ENCODE measurements around the gene APC2.
A peak's percentile ranks its signal among the peaks of the same experiment; 100 is the strongest.

The APC2 gene

GRCh38 chr19:1449467-1450442 lies at the start of gene APC2:
TSS of gene APC2 (plus strand) at chr19:1450121. CDS start at chr19:1453002, 2,881 bp downstream.
- DNase-seq, result no peak

GRCh38 chr19:1400281-1401137 lies 49.4 kb upstream of the APC2 start:
- Histone ChIP-seq H3K9me3 (no peaks in the 10 kb centered on the region), H3K36me3 (peaks cover 0 to 9% (median 0%) of the 10 kb centered on the region in 3 donors), H3K4me1 (peaks cover 0 to 53% (median 39%) of the 10 kb centered on the region in 4 donors), H3K27me3 (no peaks in the 10 kb centered on the region), H3K27ac (peak overlapping the region; percentile 36 to 50), H3K4me3 (peak overlapping the region; percentile 59 to 60)
- TF ChIP-seq CTCF (IDR thresholded peaks at IDR 0.05), result no peak
- DNase-seq, result peak in 1 of 2 donors; percentile 84
- intact Hi-C loops (cut with DNase I; ENCODE audit: low total_unique reads), result loop anchor here (5.0 to 10.0 kb wide), 2 partner anchors 46 to 123 kb away; partner anchors contain the start of gene FAM174C

More at GRCh38 chr19:1449467-1450442, at the start of gene APC2:
- H3K4me1 ChIP-seq, result peaks cover 0 to 59% (median 42%) of the 10 kb centered on the region in 4 donors
- peaks cover 30 to 90% of the 10 kb centered on the region in 2 donors for H3K27me3 ChIP-seq
- intact Hi-C loops (cut with DNase I; ENCODE audit: low total_unique reads), result no loop called here
- no peaks in the 10 kb centered on the region for H3K9me3 ChIP-seq
- no peak within 1 kb of the TSS for H3K27ac ChIP-seq
- TF ChIP-seq CTCF (IDR thresholded peaks at IDR 0.05), result no peak
- H3K36me3 ChIP-seq, result no peaks in the 10 kb centered on the region
- no peak within 1 kb of the TSS for H3K4me3 ChIP-seq

GRCh38 chr19:1401138-1401888 lies 48.6 kb upstream of the APC2 start, which contains the start of gene GAMT:
TSS of gene GAMT (minus strand) at chr19:1401542. CDS start at chr19:1401476, 66 bp downstream.
- H3K9me3 ChIP-seq, result no peaks in the 10 kb centered on the region
- peak within 1 kb of the TSS; percentile 36 to 50 for H3K27ac ChIP-seq
- peaks cover 0 to 5% (median 0%) of the 10 kb centered on the region in 3 donors for H3K36me3 ChIP-seq
- no peaks in the 10 kb centered on the region for H3K27me3 ChIP-seq
- H3K4me3 ChIP-seq, result peak within 1 kb of the TSS; percentile 59 to 60
- DNase-seq, result no peak
- TF ChIP-seq CTCF (IDR thresholded peaks at IDR 0.05), result peak; percentile 36 to 42
- intact Hi-C loops (cut with DNase I; ENCODE audit: low total_unique reads), result loop anchor here (5.0 to 10.0 kb wide), 2 partner anchors 47 to 124 kb away; partner anchors contain the start of gene FAM174C
- H3K4me1 ChIP-seq, result peaks cover 0 to 45% (median 33%) of the 10 kb centered on the region in 4 donors

GRCh38 chr19:1401889-1402217 lies 48.1 kb upstream of the APC2 start:
- intact Hi-C loops (cut with DNase I; ENCODE audit: low total_unique reads), result loop anchor here (5.0 to 10.0 kb wide), 2 partner anchors 47 to 125 kb away; partner anchors contain the start of gene FAM174C
- Histone ChIP-seq H3K4me1 (peaks cover 0 to 46% (median 33%) of the 10 kb centered on the region in 4 donors), H3K4me3 (peak overlapping the region; percentile 59 to 60), H3K36me3 (peaks cover 0 to 5% (median 0%) of the 10 kb centered on the region in 3 donors), H3K9me3 (no peaks in the 10 kb centered on the region), H3K27ac (peak overlapping the region in 1 of 2 donors; percentile 36), H3K27me3 (no peaks in the 10 kb centered on the region)
- no peak for DNase-seq
- TF ChIP-seq CTCF (IDR thresholded peaks at IDR 0.05), result no peak
